Measurements from ENCODE around the gene PODXL2.
A peak's percentile ranks its signal among the peaks of the same experiment; 100 is the strongest.
"Not testable (repeated sequence)": the region's sequence is repeated elsewhere in the genome, so short reads cannot be mapped to it uniquely, and the experiment has no call there.

The PODXL2 gene

DNA sequence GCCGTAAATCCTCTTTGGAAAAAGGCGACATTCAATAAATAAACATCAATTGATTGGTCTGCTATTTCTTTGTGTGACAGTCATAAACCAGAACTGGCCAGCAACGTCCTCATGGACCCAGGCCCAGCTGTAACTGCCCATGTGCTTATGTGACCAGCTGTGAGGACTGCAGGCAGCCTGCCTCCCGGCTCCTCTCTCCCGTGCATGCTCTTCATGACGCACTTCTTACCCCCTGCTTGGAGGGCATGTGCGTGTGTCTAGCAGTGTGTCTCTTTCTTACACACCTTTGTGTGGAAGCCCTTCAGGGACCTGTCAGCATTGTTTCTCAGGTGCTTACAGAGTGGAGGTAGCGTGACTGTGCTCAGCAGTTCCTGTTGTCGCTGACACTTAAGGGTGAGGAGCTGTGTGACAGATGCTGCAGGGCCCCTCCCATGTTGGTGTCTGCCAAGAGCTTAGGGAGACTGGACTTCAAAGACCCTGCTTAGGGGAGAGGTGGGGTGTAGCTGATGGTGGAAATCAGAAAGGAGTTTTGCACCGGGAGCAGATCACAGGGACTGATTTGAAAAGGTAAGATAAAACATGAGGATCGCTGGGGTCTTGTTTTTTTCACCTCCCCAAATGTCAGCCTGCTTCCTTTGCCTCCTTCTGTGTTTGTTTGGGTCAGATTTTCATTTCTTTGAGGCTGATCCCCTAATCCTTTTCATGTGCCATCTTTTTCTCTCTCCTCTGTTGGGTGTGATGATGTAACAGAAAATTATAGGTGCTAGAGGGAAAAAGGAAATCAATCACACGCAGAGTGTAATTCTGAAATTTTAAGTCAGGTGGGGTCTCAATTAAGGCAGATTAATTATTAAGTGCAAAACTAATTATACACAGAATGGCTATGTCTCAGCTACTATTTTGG is 2.1 kb downstream of the PODXL2 start:
- DNase-seq = no peak

- DNase-seq = no peak
These were observed 3.2 kb downstream of the PODXL2 start for GRCh38 chr3:127632035-127632820.

GRCh38 chr3:127634653-127635052 is 5.7 kb downstream of the PODXL2 start:
- DNase-seq = no peak

DNA sequence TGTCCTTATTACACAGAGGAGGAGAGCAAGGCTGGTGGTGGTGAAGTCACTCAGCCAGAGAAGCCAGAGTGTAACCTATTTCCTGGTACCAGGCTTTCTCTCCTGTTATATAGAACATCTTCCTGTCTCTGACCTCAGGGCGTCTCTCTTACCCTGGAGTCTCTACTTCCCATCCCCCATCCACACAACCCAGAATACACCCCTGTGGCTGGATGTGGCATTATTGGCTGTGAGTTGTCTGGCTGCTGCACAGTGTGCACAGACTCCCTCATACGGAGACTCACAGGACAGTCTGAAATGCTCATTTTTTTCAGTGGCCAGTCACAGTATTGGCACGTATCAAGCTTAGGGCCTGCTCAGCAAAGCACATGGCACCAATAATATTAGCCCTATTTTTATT is 8.6 kb downstream of the PODXL2 start:
- DNase-seq = no peak

DNA sequence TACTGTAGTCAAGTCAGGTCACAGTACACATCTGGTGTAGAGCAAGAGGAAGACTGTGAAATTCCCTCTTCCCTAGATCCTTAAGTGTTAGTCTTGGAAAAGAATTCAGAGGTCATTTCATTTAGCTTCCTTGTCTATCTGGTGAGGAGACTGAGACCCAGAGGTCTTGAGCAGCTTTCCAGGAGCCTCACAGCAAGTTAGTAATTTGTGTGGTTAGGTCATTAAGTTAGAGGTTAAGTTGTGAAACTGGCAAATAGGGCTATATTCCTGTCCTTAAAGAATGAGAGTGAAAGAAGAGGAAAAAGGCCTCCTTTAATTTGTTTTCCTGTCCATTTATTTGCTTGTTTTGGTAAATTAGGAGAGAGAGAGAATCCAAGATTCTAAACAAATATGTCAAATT is 9.0 kb downstream of the PODXL2 start:
- DNase-seq = no peak

DNA sequence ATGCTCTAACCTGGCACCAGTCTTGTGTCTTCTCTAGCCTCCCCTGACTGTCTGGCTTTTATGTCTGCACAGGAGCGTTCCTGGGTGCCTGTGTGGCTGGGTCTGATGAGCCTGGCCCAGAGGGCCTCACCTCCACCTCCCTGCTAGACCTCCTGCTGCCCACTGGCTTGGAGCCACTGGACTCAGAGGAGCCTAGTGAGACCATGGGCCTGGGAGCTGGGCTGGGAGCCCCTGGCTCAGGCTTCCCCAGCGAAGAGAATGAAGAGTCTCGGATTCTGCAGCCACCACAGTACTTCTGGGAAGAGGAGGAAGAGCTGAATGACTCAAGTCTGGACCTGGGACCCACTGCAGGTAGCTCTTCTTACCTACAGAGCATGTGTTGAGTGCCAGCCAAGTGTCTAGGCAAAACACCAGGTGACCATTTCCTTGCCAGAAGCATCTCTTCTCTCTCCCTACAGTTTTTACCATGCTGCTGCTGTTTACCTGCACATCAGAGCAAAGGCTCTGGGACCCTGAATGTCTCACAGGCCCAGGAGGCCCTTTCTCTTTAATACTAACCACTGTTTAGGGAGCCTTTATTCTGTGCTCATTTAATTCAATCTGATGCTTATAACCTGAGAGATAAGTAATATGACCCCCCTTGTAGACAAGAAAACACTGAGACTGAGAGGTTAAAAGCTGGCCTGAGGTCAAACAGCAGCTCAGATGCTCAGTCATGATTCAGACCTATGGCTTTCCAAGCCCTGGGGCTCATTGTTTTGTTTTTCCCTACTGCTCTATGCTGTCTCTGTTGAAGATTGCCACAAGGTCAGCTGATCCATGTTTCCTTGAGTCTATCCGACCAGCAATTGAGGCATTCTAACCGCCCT is 10.4 kb downstream of the PODXL2 start:
- peak; percentile 18 for DNase-seq

DNA sequence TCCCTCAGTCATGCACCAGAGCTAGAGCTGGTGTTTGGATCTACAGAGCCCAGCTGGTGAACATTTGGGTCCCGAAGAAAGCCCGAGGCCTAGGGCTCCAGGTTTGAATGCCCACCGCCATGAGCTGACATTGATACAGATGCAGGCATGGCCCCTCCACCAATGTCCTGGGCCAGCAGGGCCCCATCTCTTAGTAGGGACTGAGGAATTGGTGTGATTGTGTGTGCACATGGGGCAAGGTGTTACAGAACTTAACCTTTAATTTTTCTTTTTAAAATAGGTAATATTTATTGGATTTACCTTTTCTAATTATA is 11.0 kb downstream of the PODXL2 start:
- DNase-seq = no peak

DNA sequence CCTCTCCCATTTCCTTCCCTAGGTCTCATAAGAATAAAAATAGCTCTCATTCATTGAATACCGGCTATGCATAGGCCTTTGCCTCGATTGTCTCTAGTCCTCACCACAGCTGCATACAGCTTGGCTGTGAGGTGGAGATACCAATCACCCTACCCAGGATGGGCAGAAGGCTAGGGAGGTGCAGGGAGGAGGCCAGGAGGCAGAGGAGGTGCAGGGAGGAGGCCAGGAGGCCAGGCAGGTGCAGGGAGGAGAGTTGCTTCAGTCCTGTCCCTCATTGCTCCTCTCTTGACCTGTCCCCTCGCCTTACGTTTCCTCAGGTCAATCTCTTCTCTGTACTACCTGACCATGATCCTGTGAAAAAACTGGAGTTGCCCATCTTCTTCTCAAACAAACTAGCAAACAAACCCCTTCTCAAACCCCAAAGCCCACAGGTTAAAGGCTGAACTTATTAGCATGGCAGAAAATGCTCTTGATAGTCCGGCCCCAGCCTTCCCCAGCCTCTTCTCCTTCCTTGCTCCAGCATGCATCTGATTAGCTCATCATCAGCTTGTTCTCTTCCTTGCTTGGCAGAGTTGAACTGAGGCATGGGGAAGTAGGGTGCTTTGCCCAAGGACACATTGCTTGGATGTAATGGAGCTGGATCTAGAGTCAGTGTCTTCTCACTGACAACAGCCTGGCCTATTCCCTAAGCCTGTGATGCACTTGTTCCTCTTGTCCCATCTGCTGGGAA is 15.8 kb downstream of the PODXL2 start:
- no peak for DNase-seq

GRCh38 chr3:127645371-127646015 is 16.5 kb downstream of the PODXL2 start:
- no peak for DNase-seq

GRCh38 chr3:127646501-127647046 is 17.6 kb downstream of the PODXL2 start:
- no peak for DNase-seq

- no peak for DNase-seq
These were observed 18.3 kb downstream of the PODXL2 start for GRCh38 chr3:127647166-127647844.

DNA sequence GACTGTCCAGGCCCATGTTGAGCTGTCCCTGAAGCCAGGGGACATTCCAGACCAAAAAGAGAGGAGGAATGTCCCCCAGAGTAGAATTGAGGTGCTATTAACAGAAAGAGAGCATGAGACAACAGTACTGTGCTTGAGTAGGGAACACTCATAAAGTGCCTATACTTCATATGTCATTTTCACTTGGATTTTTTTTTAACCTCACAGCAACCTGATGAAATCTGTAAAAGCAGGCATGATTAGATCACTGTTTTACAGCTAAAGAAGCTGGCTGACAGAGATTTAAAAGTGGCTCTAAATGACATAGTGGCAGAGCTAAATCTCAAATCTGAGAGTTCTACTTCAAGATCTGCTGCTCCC is 18.8 kb downstream of the PODXL2 start:
- DNase-seq = no peak

DNA sequence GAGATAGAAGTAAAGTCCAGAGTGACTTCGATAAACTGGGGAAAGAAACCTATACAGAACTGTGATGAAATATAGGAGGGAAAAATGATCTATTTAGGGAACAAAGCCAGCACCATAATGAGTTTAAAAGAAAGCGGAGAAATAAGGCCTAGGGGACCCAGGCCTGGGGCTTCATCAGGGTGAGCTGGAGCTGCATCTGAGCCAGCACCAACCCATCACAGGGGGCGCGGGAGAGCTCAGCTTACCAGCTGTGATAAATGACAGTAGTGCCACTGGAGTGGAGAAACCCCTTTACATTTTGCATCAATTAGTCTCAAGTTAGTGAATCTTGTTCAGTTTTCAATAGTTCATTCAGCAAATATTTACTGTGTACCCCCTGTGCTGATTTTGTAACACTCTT is 21.3 kb downstream of the PODXL2 start:
- no peak for DNase-seq

GRCh38 chr3:127651516-127652172 is 22.7 kb downstream of the PODXL2 start:
- DNase-seq = no peak

- peak; percentile 64 for DNase-seq
These were observed 23.4 kb downstream of the PODXL2 start for GRCh38 chr3:127652246-127652995.

- no peak for DNase-seq
These were observed 25.4 kb downstream of the PODXL2 start for GRCh38 chr3:127654374-127654773.

DNA sequence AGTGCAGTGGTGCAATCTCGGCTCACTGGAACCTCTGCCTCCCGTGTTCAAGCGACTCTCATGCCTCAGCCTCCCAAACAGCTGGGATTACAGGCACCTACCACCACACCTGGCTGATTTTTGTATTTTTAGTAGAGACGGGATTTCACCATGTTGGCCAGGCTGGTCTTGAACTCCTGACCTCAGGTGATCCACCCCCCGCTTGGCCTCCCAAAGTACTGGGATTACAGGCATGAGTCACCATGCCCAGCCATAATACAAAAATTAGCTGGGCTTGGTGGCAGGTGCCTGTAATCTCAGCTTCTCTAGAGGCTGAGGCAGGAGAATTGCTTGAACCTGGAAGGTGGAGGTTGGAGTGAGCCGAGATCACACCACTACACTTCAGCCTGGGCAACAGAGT is 26.0 kb downstream of the PODXL2 start:
- DNase-seq = not testable (repeated sequence)

DNA sequence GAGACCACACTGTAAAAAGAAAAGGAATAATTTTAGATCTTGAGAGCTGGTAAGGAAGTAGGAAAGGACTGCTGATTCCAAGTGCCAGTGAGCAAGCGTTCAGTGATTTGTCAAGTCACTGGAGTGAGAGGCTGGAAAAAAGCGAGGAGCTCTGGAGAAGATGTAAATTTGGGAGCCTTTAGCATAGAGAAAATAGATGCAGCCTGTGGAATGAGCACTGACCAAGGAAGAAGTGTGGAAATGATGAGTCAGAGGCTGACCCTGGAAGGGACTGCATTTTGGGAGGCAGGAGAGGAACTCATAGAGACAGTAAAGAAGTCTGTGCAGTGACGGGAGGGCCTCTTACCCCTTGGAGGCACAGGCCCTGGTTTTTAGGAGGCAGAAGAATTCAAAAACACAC is 26.7 kb downstream of the PODXL2 start:
- peak; percentile 60 for DNase-seq

GRCh38 chr3:127656906-127657305 is 27.9 kb downstream of the PODXL2 start:
- no peak for DNase-seq

DNA sequence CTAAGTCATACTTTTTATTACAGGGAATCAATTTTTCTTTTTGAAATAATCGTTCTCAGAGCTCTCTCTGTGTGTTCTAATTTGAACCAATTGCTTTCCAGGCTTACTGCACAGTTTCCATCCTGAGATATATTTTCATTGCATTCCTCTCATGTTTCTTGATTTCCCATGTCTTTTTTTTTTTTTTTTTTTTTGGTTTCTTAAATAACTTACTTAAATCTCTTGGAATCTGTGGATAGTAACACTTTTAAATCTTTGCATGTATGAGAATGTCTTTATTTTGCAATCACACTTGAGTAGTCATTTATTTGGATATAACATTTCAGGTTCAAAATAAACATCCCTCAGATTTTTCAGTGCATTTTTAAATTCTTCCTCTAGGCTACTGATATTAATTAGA is 29.2 kb downstream of the PODXL2 start:
- DNase-seq = no peak

Data from fibroblast of upper back skin (primary cell).